ENCODE results near the gene PEA15. TPM values are rescaled to one million over a fixed set of nuclear protein-coding genes. Genes with fewer than 3 reads are reported as not detected.

PEA15 gene
- total RNA-seq, 1 experiment from 2014 or later, result 153 TPM

- H3K4me3 Mint-ChIP-seq (ENCODE audit: low read depth, unreplicated experiment), result no peak overlapping the region
- no peak for DNase-seq
- intact Hi-C loops (cut with micrococcal nuclease; ENCODE audit: unreplicated experiment), result no loop called here
- H3K36me3 Mint-ChIP-seq (ENCODE audit: insufficient read depth, unreplicated experiment), result peaks cover 8% of the 10 kb centered on the region
- CTCF ChIA-PET, result no interaction called here
- peaks cover 9% of the 10 kb centered on the region for H3K4me1 Mint-ChIP-seq (ENCODE audit: low read depth, unreplicated experiment)
- no peak for TF ChIP-seq CTCF (IDR thresholded peaks at IDR 0.05; ENCODE audit: unreplicated experiment)
- H3K9me3 Mint-ChIP-seq (ENCODE audit: low read depth, unreplicated experiment), result no peaks in the 10 kb centered on the region
- no peaks in the 10 kb centered on the region for H3K27me3 Mint-ChIP-seq (ENCODE audit: unreplicated experiment)
- H3K27ac Mint-ChIP-seq (ENCODE audit: unreplicated experiment), result no peak overlapping the region
- BruUV-seq (replicated peaks), result no TSS peak
Observed at GRCh38 chr1:160255781-160256300, 50.7 kb downstream of the PEA15 start.

GRCh38 chr1:160256396-160257046 is 51.3 kb downstream of the PEA15 start:
- peaks cover 14% of the 10 kb centered on the region for H3K36me3 Mint-ChIP-seq (ENCODE audit: insufficient read depth, unreplicated experiment)
- CTCF ChIA-PET, result interaction anchor here (1.1 to 1.2 kb wide), 2 partner anchors 63 to 132 kb away, joined by 3 to 6 read pairs; no protein-coding TSS in a partner anchor
- peak; percentile 10 for DNase-seq
- peaks cover 12% of the 10 kb centered on the region for H3K4me1 Mint-ChIP-seq (ENCODE audit: low read depth, unreplicated experiment)
- no TSS peak for BruUV-seq (replicated peaks)
- H3K27me3 Mint-ChIP-seq (ENCODE audit: unreplicated experiment), result no peaks in the 10 kb centered on the region
- no peak for TF ChIP-seq CTCF (IDR thresholded peaks at IDR 0.05; ENCODE audit: unreplicated experiment)
- H3K27ac Mint-ChIP-seq (ENCODE audit: unreplicated experiment), result no peak overlapping the region
- no peaks in the 10 kb centered on the region for H3K9me3 Mint-ChIP-seq (ENCODE audit: low read depth, unreplicated experiment)
- H3K4me3 Mint-ChIP-seq (ENCODE audit: low read depth, unreplicated experiment), result no peak overlapping the region
- intact Hi-C loops (cut with micrococcal nuclease; ENCODE audit: unreplicated experiment), result no loop called here

- Mint-ChIP-seq H3K9me3 (ENCODE audit: low read depth, unreplicated experiment) (no peaks in the 10 kb centered on the region), H3K27me3 (ENCODE audit: unreplicated experiment) (no peaks in the 10 kb centered on the region), H3K4me3 (ENCODE audit: low read depth, unreplicated experiment) (no peak overlapping the region), H3K36me3 (ENCODE audit: insufficient read depth, unreplicated experiment) (peaks cover 24% of the 10 kb centered on the region), H3K27ac (ENCODE audit: unreplicated experiment) (no peak overlapping the region), H3K4me1 (ENCODE audit: low read depth, unreplicated experiment) (peaks cover 12% of the 10 kb centered on the region)
- CTCF ChIA-PET, result interaction anchor here (1.1 to 1.2 kb wide), 2 partner anchors 64 to 133 kb away, joined by 3 to 6 read pairs; no protein-coding TSS in a partner anchor
- intact Hi-C loops (cut with micrococcal nuclease; ENCODE audit: unreplicated experiment), result no loop called here
- BruUV-seq (replicated peaks), result no TSS peak
- no peak for TF ChIP-seq CTCF (IDR thresholded peaks at IDR 0.05; ENCODE audit: unreplicated experiment)
- DNase-seq, result no peak
Observed at GRCh38 chr1:160257411-160258015, 52.3 kb downstream of the PEA15 start.

- Mint-ChIP-seq H3K4me3 (ENCODE audit: low read depth, unreplicated experiment) (no peak overlapping the region), H3K27ac (ENCODE audit: unreplicated experiment) (no peak overlapping the region), H3K9me3 (ENCODE audit: low read depth, unreplicated experiment) (no peaks in the 10 kb centered on the region), H3K4me1 (ENCODE audit: low read depth, unreplicated experiment) (peaks cover 12% of the 10 kb centered on the region), H3K27me3 (ENCODE audit: unreplicated experiment) (no peaks in the 10 kb centered on the region), H3K36me3 (ENCODE audit: insufficient read depth, unreplicated experiment) (peaks cover 32% of the 10 kb centered on the region)
- CTCF ChIA-PET, result no interaction called here
- no peak for DNase-seq
- no TSS peak for BruUV-seq (replicated peaks)
- intact Hi-C loops (cut with micrococcal nuclease; ENCODE audit: unreplicated experiment), result no loop called here
- TF ChIP-seq CTCF (IDR thresholded peaks at IDR 0.05; ENCODE audit: unreplicated experiment), result no peak
Observed at GRCh38 chr1:160258177-160258798, 53.1 kb downstream of the PEA15 start.

Data from Calu3 (cell line).